Stimulated activated CD4-positive, alpha-beta T cell treated with anti-CD3 and anti-CD28 coated beads, Interleukin-1b, Interleukin-23, amount 100 ng/mL, for 48 hours (primary cell): Measurements from ENCODE around the gene GRPEL2.

Source experiments
- DNase-seq: peaks from one replicate; pipeline ENCODE4 v3.0.0-alpha.2; 2020

The GRPEL2 gene

DNA sequence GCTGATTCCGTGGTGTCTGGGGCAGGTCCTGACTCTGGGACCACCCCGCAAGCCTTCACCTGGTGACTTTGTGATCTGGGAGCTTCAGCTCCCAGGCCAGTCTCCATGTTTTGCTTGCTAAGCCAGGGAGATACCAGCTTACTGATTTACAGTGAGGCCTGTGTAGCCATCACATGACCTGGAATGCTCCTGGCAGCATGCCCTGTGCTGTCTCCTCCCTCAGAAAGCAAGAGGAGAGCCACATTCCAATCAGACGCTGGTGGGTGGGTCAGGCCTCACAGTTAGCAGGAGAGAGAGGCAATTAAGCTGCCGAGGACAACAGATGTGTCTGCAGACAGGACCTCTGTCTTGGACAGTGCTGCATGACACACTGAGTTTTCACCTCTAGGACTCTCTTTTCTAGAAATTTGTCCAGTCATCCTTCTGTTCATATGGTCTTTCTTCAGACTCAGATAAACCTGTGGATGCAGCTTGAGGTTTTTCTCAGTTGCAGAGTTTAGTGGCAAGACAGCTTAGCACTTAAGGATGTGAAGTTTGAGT is 24.4 kb upstream of the GRPEL2 start:
- DNase-seq, result no peak

DNA sequence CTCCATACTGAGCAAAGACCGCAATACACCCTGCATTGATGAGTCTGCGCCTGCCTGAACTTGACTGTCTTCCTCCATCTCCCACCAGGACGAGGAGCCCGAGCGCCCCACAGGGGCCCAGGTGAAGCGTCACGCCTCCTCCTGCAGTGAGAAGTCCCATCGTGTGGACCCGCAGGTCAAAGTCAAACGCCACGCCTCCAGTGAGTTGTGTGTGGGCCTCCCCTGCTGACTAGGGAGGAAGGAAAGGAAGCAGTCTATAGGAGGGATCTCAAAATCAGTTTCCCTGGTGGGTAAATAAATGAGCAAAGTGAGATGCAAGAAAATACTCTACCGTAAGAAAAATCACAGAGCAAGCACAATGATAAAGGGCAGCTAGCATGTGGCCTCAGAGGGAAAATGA is 22.8 kb upstream of the GRPEL2 start:
- DNase-seq, result no peak

DNA sequence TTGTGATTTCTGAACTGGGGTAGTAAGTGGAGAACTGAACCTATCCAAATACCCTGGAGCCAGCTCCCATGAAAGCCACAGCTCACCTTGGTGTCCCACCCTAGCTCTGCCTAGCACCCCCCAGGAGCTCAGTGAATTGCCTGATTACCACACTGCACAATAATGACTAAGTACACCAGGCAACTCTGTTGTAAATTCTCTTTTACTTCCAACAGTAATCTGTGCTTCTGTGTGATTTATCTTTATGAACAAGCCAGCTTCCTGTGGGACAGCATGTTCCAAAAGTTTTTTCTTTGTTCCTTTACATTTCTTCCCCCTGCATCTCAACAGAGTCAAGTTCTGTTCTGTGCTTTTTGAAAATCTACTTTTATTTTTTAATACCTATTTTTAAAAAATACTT is 22.1 kb upstream of the GRPEL2 start:
- DNase-seq, result no peak

DNA sequence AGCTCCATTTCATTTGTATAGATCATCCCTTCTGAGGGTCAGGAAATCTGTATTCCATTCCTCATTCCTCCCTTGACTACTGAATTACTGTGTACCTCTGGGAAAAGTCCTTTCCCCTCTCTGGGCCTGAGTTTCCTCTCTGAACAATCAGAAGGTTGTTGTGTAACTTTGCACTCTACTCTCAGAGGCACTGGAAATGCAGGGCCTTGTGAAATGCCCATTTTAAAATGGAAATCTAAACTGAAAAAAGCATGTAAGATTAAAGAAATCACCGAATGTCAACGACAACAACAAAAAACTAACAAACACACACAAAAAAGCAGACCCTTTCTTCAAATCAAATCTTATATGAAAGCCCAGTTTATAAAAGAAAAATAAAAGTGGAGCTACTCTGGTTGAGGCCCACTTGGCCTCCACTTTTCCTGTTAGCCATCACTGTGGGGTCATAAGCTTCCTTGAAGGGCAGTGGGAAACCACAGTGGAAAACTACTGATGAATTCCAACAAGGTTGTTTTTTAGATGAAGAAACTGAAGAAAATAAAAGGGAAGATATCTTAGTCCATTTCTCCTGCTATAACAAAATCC is 21.6 kb upstream of the GRPEL2 start:
- DNase-seq, result no peak

DNA sequence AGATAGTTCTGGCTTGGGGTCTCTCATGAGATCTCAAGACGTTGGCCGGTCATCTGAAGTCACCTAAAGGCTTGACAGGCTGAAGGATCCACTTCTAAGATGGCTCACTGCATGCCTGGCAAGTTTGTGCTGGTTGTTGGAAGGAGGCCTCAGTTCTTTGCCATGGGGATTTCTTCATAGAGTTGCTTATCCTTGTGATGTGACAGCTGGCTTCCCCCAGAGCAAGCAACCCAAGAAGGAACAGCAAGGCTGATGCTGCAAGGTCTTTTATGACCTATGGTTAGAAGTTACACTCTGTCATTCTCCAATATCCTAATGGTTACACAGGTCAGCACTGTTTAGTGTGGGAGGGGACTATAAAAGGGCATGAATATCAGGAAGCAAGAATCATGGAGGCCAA is 20.7 kb upstream of the GRPEL2 start:
- no peak for DNase-seq

DNA sequence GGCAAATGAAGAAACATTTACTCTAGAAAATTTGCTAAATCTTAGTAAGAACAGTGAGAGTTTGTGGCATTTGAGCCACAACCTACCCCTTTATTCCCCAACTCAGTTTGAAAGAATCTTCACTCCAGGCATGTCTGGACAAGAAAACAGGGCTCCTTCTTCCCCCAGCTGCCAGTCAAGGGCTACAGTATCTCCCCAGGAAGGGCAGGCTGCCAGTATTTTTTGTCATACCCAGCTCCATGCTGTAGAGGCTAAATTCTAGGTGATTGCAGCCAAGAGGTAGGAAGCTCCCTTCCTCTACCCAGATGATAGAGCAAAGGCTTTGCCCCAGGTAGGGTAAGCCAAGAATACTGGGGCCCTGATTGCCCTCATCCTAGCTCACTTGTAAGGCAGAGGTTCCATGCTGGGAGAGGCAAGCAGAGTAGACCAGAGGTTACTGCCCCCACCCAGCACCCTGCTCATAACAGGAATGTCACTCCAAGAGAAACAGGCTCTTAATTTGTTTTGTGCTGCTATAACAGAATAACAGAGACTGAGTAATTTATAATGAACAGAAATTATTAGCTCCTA is 20.0 kb upstream of the GRPEL2 start:
- no peak for DNase-seq

DNA sequence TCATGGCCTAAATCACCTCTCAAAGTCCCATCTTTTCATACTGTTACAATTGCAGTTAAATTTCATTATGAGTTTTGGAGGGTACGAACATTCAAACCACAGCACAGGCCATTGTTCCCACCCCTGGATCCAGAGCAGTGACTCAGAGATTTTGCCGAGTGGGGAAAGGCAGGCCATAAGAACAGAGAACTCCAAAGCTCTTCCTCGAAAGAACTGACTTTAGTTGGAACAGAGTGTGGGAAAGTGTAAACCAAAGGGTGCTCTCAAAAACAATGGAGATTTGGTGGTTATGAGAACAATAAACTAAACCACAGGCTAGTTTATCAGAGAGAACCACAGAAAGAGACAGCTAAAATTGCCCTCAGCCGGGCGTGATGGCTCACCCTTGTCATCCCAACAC is 19.4 kb upstream of the GRPEL2 start:
- DNase-seq, result no peak

DNA sequence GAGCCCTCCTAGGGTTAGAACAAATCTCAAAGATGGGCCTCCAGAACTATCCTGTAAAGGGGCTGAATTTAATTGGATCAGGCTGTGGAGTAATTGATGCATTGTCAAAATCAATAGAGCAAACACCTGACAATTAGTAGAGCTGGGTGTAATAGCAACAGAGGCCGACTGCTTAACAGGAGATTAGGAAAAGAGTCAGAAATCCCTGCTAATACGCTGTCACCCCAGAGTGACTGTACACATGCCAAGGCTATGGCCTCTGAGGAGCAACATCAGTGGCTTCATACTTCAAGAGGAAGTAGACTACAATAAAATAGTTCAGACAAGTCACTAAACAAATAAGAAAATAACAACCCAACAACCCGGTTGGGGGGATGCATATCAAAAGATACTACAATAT is 18.7 kb upstream of the GRPEL2 start:
- no peak for DNase-seq

DNA sequence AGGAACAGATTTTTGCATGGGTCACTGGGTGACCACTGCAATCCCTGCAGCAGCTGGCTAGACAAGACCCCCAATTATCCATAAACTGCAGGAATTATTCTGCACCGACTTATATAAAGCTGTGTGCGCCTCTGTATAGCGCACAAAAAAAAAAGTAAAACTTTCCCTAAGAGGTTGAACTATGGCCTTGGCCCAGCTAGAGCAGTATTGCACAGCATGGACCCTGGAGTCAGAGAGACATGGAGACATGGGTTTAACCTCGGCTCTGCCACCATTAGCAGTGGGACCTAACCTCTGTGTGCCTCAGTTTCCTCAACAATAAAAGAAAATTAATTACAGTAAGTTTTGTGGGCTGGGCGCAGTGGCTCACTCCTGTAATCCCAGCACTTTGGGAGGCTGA is 17.1 kb upstream of the GRPEL2 start:
- DNase-seq, result no peak

DNA sequence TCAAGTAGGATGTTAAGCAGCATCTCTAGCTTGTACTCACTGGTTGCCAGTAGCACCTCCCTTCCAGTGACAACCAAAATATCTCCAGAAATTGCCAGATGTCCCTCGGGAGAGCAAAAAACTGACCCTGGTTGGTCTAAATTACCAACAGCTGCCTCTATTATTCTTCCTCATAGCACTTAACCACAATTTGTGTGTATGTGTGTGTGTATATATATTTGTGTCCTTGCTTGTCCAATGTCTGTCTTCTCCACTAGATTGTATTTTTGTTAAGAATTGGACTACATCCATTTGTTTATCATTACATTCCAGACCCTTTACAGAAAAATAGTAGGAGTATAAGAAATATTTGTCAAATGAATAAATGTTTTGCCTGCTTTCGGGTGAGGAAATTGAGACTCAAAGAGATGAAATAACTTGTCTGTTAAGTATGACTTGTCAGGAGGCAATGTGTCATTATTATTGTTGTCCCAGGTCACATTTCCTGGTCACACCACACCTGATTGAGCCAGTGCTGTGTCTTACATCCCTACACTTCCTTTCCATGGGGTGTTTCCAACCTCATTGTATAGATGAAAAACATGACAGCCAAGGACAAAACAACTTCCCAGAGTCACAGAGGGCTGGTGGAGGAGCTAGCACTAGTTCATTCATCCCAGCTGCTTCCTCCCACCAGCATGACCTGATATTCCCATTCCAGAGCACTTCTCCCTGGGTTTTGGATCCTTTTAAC is 11.4 kb upstream of the GRPEL2 start:
- no peak for DNase-seq

DNA sequence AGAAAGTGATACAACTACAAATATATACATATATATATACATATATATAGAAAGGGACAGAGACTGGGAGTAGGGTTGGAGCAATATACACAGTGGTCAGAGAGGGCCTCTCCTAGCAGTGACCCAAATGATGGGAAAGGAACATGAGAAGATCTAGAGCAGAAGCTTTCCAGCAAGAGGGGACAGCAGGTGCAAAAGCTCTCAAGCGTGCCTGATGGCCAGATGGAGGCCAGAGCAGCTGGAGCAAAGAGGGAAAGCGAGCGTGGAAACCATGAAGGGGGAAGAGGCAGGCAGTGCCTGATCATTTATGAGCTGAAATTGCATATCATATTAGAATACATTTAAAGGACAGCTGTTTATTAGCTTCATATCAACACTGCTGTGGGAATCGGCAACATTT is 7.6 kb upstream of the GRPEL2 start:
- no peak for DNase-seq

DNA sequence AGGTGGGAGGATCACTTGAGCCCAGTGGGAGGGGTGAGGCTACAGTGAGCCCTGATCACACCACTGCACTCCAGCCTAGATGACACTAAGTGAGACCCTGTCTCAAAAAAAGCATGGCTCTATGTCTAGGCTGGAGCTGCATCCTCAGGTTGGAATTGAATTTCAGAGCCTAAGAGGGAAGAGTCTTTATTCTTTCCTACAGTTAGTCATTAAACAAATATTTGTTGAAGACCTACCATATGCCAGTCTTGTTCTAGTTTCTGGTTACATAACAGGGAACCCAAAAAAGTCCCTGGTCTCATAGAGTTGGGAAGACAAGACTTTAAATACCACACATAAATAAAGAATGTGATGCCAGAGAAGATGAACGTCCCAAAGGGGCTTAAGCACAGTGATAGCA is 6.9 kb upstream of the GRPEL2 start:
- DNase-seq, result no peak

DNA sequence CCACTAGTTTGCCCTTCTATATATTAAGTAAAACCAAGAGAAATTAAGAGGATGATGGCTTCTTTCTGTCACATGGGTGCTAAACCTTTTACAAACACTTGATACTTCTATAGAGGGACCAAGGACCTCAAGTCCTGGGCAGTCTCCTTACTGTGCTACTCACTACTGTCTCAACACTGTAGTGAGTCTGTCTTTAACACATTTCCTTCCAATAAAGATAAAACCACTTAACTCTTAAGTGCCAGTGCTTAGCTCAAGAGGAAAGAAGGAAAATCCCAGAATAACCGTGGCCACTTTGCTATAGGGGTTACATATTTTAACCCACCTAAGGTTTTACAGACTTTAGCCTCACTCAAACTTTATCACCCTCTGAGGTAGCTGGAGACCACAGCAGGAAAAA is 4.4 kb upstream of the GRPEL2 start:
- no peak for DNase-seq

DNA sequence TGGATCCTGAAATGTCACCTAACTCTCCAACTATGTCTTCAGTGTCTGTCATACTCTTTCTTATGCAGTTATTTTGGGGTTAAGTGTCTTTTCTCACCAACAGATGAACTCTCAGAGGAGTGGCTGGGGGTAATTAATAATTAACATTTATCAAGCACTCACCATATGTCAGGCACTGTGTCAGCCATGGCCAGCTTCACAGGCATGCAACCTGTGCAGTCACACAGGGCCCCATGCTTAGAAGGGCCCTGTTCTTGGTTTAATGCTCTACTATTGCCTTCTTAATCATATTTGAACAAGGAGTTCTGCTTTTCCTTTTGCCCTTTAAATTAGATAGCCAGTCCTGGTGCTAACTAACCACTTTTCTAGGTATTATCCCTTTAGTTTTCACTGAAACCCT is 3.4 kb upstream of the GRPEL2 start:
- DNase-seq, result no peak

DNA sequence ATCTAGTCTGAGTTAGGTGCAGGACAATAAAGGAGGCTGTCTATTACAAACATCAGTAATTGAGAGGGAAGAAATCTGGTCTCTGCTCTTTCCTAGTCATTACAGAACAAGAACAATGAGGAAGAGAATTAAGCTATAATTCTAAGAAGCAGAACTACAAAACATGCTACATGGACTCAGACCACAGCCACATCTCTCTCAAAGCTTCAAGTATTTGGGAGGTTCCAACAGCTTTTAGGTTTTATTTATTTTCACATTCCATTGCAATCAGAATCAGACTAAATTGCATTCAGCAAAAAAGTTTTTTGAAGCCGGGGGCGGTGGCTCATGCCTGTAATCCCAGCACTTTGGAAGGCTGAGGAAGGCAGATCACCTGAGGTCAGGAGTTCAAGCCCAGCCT is 1.1 kb upstream of the GRPEL2 start:
- DNase-seq, result no peak

DNA sequence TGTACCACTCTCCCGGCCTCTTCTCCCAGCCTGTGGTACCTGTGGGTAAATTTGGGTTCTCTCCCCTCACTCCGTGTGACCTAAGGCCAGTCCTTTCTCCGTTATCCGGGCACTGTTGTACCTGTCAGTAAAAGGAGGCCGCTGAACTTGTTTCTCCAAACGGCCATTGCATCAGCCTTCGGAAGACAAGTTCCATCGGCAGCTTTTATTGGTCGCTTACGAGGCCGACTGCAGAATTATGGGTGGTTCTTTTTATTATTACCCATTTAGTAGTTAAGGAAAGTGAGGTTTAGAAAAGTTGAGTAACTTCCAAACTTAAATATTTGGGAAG is 558 bp downstream of the GRPEL2 start:
- peak; percentile 10 for DNase-seq

DNA sequence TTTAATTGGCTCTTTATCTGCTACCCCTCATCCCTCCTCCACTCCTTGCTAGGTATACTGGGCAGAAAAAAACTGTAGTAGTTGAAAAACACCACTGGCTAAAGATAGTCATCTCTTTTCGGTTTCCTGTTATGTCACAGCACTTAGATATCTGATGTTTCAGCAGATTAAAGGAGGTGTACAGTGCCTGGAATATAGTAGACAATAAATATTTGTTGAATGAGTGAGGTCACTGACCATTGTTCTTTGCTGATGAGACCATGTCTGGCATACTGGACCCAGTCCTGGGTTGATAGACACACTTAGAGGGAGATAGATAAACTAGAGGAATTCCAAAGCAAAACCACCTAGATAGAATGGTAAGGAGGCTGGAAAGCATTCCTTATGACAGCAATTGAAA is 3.2 kb downstream of the GRPEL2 start:
- DNase-seq, result no peak

DNA sequence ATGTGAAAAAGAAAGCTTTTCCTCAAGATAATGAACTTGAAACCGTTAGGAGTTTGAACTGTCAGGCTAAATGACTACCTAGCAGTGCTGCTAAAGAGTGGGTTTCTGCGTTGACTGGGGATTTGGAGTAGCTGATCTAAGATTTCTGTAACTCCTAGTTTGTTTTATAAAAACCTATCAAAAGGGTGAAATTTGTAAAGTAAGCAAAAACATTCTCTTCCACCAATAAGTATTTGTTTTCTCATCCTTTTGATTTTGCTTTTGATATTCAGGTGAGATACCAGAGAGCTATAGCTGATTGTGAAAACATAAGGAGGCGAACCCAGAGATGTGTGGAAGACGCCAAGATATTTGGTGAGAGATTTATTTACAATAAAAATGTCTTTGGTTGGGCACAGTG is 4.1 kb downstream of the GRPEL2 start:
- no peak for DNase-seq

DNA sequence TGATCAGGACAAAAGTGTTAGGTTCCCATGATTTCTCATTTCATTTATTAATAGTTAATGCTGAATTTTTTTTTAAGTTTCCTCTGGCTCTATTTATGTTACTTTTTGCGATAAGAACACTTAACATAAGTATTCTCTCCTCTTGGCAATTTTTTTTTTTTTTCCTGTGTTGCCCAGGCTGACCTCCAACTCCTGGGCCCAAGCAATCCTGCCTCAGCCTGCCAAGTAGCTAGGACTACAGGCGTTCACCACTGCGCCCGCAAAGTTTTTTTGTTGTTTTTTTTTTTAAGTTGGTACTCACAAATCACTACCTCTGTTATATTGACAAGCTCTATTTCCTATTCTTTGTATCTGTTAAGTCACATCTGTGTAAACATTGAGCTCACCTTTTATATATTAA is 6.9 kb downstream of the GRPEL2 start:
- DNase-seq, result no peak

DNA sequence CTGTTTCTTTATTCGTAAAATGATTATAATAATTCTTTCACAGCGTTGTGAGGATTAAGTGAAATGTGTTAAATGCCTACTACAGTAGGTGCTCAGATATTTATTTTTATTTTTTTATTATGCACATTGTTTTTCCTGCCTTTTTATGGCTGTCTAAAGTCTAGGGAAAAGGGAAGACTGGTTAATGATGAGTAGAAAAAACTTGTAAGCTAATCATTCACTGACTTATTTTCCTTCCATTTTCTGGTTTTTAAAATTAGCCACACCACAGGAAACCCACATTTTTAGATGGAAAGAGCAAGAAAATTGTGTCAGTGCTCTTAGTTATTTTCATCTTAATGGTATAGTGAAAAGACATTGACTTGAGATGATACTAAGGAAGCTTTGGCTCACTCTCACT is 8.6 kb downstream of the GRPEL2 start:
- no peak for DNase-seq

DNA sequence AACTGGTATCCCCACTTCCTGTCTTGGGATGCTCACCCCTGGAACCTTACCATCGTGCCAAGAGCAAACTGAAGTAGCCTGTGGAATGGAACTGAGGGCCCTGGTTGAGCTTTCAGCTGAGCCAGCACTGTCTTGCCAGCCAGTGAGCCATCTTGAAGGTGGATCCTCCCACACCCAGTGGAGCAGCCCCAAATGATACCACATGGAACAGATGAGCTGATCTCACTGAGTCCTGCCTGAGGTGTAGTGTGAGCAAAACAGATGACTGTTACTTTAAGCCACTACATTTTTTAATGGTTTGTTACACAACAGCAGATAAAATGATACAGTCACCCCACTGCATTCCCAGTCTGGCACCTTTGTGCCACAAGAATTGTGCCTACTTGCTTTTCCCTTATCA is 10.4 kb downstream of the GRPEL2 start:
- peak; percentile 67 for DNase-seq

DNA sequence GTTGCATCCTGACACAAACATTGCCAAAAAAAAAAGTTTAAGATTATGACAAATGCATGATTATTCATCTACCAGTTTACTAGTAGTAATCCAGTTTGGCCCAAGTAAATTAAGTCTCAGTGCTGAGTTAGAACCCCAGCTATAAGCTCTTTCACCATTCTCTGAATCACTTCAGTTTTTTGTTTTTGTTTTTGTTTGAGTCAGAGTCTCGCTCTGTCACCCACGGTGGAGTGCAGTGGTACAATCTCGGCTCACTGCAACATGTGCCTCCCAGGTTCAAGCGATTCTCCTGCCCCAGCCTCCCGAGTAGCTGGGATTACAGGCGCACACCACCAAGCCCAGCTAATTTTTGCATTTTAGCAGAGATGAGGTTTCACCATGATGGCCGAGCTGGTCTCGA is 11.1 kb downstream of the GRPEL2 start:
- DNase-seq, result peak; percentile 47

DNA sequence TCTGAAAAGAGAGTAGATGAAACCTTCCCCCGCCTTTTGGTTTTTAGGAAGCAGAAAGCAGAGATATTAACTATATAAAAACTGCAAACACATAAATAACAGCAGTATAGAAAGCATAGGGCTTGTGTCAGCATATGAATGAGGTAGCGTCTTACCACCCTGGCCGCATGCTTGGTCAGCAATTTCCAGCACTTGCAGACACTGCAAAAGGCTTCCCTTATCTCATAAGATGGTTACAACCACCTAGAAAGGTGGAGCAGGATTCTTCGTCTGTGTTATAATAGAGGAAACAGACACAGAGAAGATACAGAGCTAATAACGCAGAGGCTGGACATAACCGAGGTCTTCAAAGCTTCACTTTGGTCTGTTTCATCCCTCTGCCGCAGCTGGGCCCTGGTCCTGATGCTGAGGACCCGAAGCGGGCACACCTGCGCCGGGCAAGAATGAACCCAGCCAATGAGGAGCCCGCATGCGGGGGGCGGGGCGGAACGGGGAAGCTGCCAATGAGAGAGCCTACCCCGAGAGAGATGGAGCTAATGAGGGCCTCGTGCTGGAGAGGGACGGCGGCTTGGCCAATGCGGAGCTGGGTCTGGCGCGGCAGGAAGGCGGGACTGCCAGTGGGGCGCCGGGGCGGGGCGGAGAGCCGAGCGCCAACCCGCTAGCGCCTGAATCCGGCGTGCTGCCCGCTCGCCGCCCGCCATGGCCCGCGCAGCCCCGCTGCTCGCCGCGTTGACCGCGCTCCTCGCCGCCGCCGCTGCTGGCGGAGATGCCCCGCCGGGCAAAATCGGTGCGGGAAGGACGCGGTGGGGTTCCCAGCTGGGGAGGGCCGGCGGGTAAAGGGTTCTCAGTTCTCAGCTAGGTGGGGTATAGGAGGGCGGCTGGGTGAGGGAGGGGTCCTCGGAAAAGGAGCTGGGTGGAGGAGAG is 12.3 kb downstream of the GRPEL2 start, which contains the start of gene PCYOX1L:
Gene PCYOX1L, plus strand, starts transcription at position 677 of the 924 bp plus-strand sequence. Its CDS starts 23 bp downstream, at position 700.
- peak; percentile 98 for DNase-seq

DNA sequence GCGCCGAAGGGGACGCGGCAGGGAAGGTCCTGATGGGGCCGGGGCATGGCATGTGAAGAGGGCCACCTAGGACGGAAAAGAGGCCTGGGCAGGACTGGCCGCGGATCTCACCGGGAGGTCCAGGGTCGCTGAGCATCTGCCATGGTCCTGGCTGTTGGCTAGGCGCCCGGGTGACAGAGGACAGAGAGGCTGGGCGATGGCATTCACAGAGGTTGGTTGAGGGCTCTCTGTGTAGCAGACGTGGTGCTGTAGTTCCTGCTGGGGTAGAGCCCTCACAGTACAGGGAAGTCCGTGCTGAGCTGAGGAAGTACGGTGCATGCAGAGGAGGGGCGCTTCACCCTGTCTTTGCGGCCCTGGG is 13.0 kb downstream of the GRPEL2 start:
- peak; percentile 14 for DNase-seq
